ENCODE data around the gene CTPS2. TPM values are rescaled to one million over a fixed set of nuclear protein-coding genes. Genes with fewer than 3 reads are reported as not detected.
A peak's percentile ranks its signal among the peaks of the same experiment; 100 is the strongest.
"Not testable (repeated sequence)": the region's sequence is repeated elsewhere in the genome, so short reads cannot be mapped to it uniquely, and the experiment has no call there.

Gene CTPS2
- total and polyA plus RNA-seq, 2 experiments from 2014 or later, result 10.4 to 35.5 TPM

DNA sequence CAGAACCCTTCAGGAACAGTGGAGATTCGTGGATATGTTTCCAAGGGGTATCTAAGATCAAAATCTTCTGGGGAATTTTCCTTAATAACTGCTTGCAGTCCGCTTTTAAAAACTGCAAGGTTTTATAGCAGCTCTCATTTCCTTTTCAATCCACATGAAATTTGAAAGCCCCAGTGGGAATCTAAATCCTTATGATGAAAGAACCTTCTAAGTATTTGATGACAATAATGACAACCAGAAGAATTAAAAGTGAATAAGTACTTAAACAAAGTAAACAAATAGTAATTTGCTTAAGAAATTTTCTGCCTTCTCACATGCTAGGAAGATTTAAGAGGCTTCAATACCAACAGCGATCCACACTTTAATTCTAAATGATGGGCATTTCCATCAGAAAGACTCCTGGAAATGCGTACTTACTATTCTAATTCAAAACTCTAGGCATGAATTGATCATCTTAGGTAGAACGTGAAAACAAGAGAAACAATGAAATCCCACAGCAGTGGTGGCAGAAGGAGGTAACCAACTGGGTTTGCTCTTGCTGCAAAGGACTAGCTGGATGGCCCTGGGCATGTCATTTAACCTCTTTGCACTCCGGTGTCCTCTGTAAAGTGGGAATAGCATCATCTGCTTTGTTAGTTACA lies 100.1 kb downstream of the CTPS2 start:
- no peaks in the 10 kb centered on the region for H3K79me2 ChIP-seq (replicated peaks; ENCODE audit: insufficient read depth)
- DNase-seq (ENCODE audit: low spot score) (peak; percentile 29), ATAC-seq (peak; percentile 96)
- H3K4me1 ChIP-seq (ENCODE audit: insufficient read depth), result peaks cover 11% of the 10 kb centered on the region; the same call in 1 of the 2 replicates
- TF ChIP-seq POLR2AphosphoS5 (IDR thresholded peaks at IDR 0.05; ENCODE audit: low read depth), result 0 out of 2 replicates have a peak, but pooled peaks have one; percentile 27
- TF ChIP-seq NANOG (IDR thresholded peaks at IDR 0.05; ENCODE audit: borderline replicate concordance), result peak; percentile 98
- TF ChIP-seq, protein P1, sequence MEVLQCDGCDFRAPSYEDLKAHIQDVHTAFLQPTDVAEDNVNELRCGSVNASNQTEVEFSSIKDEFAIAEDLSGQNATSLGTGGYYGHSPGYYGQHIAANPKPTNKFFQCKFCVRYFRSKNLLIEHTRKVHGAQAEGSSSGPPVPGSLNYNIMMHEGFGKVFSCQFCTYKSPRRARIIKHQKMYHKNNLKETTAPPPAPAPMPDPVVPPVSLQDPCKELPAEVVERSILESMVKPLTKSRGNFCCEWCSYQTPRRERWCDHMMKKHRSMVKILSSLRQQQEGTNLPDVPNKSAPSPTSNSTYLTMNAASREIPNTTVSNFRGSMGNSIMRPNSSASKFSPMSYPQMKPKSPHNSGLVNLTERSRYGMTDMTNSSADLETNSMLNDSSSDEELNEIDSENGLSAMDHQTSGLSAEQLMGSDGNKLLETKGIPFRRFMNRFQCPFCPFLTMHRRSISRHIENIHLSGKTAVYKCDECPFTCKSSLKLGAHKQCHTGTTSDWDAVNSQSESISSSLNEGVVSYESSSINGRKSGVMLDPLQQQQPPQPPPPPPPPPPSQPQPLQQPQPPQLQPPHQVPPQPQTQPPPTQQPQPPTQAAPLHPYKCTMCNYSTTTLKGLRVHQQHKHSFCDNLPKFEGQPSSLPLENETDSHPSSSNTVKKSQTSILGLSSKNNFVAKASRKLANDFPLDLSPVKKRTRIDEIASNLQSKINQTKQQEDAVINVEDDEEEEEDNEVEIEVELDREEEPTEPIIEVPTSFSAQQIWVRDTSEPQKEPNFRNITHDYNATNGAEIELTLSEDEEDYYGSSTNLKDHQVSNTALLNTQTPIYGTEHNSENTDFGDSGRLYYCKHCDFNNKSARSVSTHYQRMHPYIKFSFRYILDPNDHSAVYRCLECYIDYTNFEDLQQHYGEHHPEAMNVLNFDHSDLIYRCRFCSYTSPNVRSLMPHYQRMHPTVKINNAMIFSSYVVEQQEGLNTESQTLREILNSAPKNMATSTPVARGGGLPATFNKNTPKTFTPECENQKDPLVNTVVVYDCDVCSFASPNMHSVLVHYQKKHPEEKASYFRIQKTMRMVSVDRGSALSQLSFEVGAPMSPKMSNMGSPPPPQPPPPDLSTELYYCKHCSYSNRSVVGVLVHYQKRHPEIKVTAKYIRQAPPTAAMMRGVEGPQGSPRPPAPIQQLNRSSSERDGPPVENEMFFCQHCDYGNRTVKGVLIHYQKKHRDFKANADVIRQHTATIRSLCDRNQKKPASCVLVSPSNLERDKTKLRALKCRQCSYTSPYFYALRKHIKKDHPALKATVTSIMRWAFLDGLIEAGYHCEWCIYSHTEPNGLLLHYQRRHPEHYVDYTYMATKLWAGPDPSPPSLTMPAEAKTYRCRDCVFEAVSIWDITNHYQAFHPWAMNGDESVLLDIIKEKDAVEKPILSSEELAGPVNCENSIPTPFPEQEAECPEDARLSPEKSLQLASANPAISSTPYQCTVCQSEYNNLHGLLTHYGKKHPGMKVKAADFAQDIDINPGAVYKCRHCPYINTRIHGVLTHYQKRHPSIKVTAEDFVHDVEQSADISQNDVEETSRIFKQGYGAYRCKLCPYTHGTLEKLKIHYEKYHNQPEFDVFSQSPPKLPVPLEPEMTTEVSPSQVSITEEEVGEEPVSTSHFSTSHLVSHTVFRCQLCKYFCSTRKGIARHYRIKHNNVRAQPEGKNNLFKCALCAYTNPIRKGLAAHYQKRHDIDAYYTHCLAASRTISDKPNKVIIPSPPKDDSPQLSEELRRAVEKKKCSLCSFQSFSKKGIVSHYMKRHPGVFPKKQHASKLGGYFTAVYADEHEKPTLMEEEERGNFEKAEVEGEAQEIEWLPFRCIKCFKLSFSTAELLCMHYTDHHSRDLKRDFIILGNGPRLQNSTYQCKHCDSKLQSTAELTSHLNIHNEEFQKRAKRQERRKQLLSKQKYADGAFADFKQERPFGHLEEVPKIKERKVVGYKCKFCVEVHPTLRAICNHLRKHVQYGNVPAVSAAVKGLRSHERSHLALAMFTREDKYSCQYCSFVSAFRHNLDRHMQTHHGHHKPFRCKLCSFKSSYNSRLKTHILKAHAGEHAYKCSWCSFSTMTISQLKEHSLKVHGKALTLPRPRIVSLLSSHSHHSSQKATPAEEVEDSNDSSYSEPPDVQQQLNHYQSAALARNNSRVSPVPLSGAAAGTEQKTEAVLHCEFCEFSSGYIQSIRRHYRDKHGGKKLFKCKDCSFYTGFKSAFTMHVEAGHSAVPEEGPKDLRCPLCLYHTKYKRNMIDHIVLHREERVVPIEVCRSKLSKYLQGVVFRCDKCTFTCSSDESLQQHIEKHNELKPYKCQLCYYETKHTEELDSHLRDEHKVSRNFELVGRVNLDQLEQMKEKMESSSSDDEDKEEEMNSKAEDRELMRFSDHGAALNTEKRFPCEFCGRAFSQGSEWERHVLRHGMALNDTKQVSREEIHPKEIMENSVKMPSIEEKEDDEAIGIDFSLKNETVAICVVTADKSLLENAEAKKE (CRISPR knock-in tag; IDR thresholded peaks at IDR 0.05), result peak; percentile 51; the same call in 1 of the 2 replicates
- TF ChIP-seq JUNB (IDR thresholded peaks at IDR 0.05; ENCODE audit: unreplicated experiment), result no peak
- no peaks in the 10 kb centered on the region for H4K20me1 ChIP-seq (replicated peaks; ENCODE audit: insufficient read depth)
- H3K9me2 ChIP-seq (ENCODE audit: insufficient read depth), result no peaks in the 10 kb centered on the region
- Mint-ChIP-seq H3K27ac (no peak overlapping the region), H3K36me3 (ENCODE audit: low read depth) (peaks cover 69% of the 10 kb centered on the region), H3K4me3 (no peak overlapping the region), H3K4me1 (peaks cover 19% of the 10 kb centered on the region), H3K9me3 (peaks cover 5% of the 10 kb centered on the region; the same call in 1 of the 3 replicates), H3K27me3 (ENCODE audit: insufficient read depth, low read depth, poor library complexity) (peaks cover 2% of the 10 kb centered on the region)
- peaks cover 7% of the 10 kb centered on the region; the same call in 1 of the 2 replicates for H3F3A ChIP-seq (replicated peaks; ENCODE audit: low read depth)
- no peak overlapping the region for H3K4me3 ChIP-seq
- H3K27ac ChIP-seq (ENCODE audit: low read depth), result peak overlapping the region; percentile 86
- peak overlapping the region; percentile 28; the same call in 1 of the 2 replicates for H3K4me2 ChIP-seq
- no peaks in the 10 kb centered on the region for H3K27me3 ChIP-seq (ENCODE audit: insufficient read depth)
- no peak overlapping the region for H2AFZ ChIP-seq
- H3K36me3 ChIP-seq (ENCODE audit: insufficient read depth), result no peaks in the 10 kb centered on the region

DNA sequence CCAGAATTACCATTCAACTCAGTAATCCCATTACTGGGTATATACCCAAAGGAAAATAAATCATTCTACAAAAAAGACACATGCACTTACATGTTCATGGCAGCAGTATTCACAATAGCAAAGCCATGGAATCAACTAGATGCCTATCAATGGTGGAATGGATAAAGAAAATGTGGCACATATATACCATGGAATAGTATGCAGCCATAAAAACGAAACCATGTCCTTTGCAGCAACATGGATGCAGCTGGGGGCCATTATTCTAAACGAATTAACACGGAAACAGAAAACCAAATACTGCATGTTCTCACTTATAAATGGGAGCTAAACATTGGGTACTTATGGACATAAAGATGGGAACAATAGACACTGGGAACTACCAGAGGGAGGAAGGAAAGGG lies 101.8 kb downstream of the CTPS2 start:
- H2AFZ ChIP-seq; H3K4me3 Mint-ChIP-seq; H3K27me3 Mint-ChIP-seq (ENCODE audit: insufficient read depth, low read depth, poor library complexity); H3K79me2 ChIP-seq (replicated peaks; ENCODE audit: insufficient read depth); H4K20me1 ChIP-seq (replicated peaks; ENCODE audit: insufficient read depth); H3K9me3 Mint-ChIP-seq; DNase-seq (ENCODE audit: low spot score); H3F3A ChIP-seq (replicated peaks; ENCODE audit: low read depth); H3K36me3 ChIP-seq (ENCODE audit: insufficient read depth); H3K27me3 ChIP-seq (ENCODE audit: insufficient read depth); H3K9me2 ChIP-seq (ENCODE audit: insufficient read depth); H3K27ac ChIP-seq (ENCODE audit: low read depth); H3K4me2 ChIP-seq; ATAC-seq; H3K27ac Mint-ChIP-seq; H3K4me3 ChIP-seq: not testable (repeated sequence)
- peaks cover 11% of the 10 kb centered on the region; the same call in 1 of the 2 replicates for H3K4me1 ChIP-seq (ENCODE audit: insufficient read depth)
- H3K36me3 Mint-ChIP-seq (ENCODE audit: low read depth), result peaks cover 65% of the 10 kb centered on the region
- H3K4me1 Mint-ChIP-seq, result peaks cover 19% of the 10 kb centered on the region
